ENCODE data around the gene LPGAT1.

The LPGAT1 gene

GRCh38 chr1:211832661-211833060 is 2.1 kb upstream of the LPGAT1 start:
- TF ChIP-seq CTCF (IDR thresholded peaks at IDR 0.05), result no peak

- no peak for TF ChIP-seq CTCF (IDR thresholded peaks at IDR 0.05)
These were observed 1.2 kb upstream of the LPGAT1 start for GRCh38 chr1:211831558-211832323.

- TF ChIP-seq CTCF (IDR thresholded peaks at IDR 0.05), result no peak
These were observed 572 bp downstream of the LPGAT1 start for GRCh38 chr1:211830055-211830327.

- no peak for TF ChIP-seq CTCF (IDR thresholded peaks at IDR 0.05)
These were observed 1.1 kb downstream of the LPGAT1 start for GRCh38 chr1:211829343-211830054.

GRCh38 chr1:211828584-211829342 is 1.8 kb downstream of the LPGAT1 start:
- no peak for TF ChIP-seq CTCF (IDR thresholded peaks at IDR 0.05)

GRCh38 chr1:211827051-211827450 is 3.5 kb downstream of the LPGAT1 start:
- no peak for TF ChIP-seq CTCF (IDR thresholded peaks at IDR 0.05)

GRCh38 chr1:211825980-211826379 is 4.6 kb downstream of the LPGAT1 start:
- no peak for TF ChIP-seq CTCF (IDR thresholded peaks at IDR 0.05)

Measured in LNCAP (cell line).